Transverse colon (tissue), 4 donors: ENCODE results near the gene C4orf46.

Experiments
- CTCF ChIP-seq, 5 experiments: fragments of 200-600 bp in 3 of 5; fragments of 450-650 bp in 2 of 5; sonication (generic) in 3 of 5; IDR thresholded peaks; 1 replicate in 2 of 5; 2 replicates in 3 of 5; pipeline ENCODE4 v1.5.1; 2016 to 2017; ENCODE audit warnings: antibody characterized with exemption in 5 of 5, inconsistent platforms in 3 of 5, mild to moderate bottlenecking in 2 of 5, moderate library complexity in 1 of 5
- POLR2A ChIP-seq: fragments of 450-650 bp; IDR thresholded peaks from one replicate; pipeline ENCODE4 v1.6.1; 2016; ENCODE audit warnings: antibody characterized with exemption, mild to moderate bottlenecking, moderate library complexity
- POLR2AphosphoS5 ChIP-seq, 3 donors: sonication (generic); formaldehyde crosslinking; IDR thresholded peaks; one replicate each; pipeline ENCODE4 v1.6.1; 2016; ENCODE audit warnings: antibody characterized with exemption in 3 of 3

- TF ChIP-seq CTCF (IDR thresholded peaks at IDR 0.05) = peak; percentile 38 to 54 (median 52)
- TF ChIP-seq POLR2A = no peak
- no peak for TF ChIP-seq POLR2AphosphoS5 (IDR thresholded peaks at IDR 0.05)
Observed at GRCh38 chr4:158667651-158668198, 4.0 kb downstream of the C4orf46 start.
